ENCODE measurements around the gene CASQ1.

DNA sequence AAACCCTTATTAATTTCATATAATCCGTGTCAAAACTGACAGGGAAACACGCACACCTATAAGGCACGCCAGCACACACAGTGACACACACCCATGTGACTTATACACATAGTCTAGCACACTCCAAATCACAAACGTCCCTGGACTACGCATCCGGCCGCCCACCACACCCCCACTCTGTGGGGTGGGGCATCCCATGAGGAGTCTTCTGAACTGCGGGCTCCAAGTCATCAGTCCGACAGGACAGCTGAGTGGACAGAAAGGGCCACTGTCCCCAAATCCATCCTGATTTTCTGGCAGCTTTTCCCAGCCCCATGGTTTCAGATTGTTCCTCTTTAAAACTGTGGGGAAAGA lies 15.6 kb downstream of the CASQ1 start:
- TF ChIP-seq CTCF (IDR thresholded peaks at IDR 0.05) = no peak
- TF ChIP-seq POLR2A (IDR thresholded peaks at IDR 0.05) = no peak
